ENCODE results near the gene EIF4ENIF1. TPM values are rescaled to one million over a fixed set of nuclear protein-coding genes. Genes with fewer than 3 reads are reported as not detected.

The EIF4ENIF1 gene
- total RNA-seq, 4 donors from 2014 or later, result 12.7 to 33.8 (median 22.5) TPM

DNA sequence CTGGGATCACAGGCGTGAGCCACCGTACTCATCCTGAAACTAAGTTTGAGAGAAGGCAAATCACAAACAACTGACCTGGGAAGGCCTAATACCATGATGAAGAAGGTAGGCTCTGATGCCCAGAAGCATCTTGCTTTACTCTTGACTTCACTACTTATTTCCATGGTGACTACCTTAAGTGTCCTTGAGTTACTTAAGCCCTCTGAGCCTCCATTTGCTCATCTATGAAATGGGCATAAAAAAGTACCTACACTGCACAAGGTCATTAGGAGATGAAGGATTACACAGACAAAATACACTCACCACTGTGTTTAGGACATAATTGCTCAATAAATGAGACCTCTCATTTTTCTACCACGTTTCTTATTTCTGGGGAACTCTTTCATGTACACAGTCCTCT is 27.9 kb downstream of the EIF4ENIF1 start:
- no peak for TF ChIP-seq POLR2AphosphoS5 (IDR thresholded peaks at IDR 0.05)
- no peak for TF ChIP-seq POLR2A (IDR thresholded peaks at IDR 0.05)
- TF ChIP-seq EP300 (IDR thresholded peaks at IDR 0.05), result no peak
- TF ChIP-seq, protein P1, sequence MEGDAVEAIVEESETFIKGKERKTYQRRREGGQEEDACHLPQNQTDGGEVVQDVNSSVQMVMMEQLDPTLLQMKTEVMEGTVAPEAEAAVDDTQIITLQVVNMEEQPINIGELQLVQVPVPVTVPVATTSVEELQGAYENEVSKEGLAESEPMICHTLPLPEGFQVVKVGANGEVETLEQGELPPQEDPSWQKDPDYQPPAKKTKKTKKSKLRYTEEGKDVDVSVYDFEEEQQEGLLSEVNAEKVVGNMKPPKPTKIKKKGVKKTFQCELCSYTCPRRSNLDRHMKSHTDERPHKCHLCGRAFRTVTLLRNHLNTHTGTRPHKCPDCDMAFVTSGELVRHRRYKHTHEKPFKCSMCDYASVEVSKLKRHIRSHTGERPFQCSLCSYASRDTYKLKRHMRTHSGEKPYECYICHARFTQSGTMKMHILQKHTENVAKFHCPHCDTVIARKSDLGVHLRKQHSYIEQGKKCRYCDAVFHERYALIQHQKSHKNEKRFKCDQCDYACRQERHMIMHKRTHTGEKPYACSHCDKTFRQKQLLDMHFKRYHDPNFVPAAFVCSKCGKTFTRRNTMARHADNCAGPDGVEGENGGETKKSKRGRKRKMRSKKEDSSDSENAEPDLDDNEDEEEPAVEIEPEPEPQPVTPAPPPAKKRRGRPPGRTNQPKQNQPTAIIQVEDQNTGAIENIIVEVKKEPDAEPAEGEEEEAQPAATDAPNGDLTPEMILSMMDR (IDR thresholded peaks at IDR 0.05), result no peak
- 94% methylated on average over 3 of the region's 3 CpGs for WGBS
- no peaks in the 10 kb centered on the region for H3K27me3 ChIP-seq
- DNase-seq (ENCODE audit: low spot score in 2 of 2), result no peak
- H3K36me3 ChIP-seq, result peaks cover 69% of the 10 kb centered on the region
- H3K27ac ChIP-seq, result no peak overlapping the region
- no peaks in the 10 kb centered on the region for H3K9me3 ChIP-seq
- H3K4me3 ChIP-seq, result no peak overlapping the region
- no peaks in the 10 kb centered on the region for H3K4me1 ChIP-seq

DNA sequence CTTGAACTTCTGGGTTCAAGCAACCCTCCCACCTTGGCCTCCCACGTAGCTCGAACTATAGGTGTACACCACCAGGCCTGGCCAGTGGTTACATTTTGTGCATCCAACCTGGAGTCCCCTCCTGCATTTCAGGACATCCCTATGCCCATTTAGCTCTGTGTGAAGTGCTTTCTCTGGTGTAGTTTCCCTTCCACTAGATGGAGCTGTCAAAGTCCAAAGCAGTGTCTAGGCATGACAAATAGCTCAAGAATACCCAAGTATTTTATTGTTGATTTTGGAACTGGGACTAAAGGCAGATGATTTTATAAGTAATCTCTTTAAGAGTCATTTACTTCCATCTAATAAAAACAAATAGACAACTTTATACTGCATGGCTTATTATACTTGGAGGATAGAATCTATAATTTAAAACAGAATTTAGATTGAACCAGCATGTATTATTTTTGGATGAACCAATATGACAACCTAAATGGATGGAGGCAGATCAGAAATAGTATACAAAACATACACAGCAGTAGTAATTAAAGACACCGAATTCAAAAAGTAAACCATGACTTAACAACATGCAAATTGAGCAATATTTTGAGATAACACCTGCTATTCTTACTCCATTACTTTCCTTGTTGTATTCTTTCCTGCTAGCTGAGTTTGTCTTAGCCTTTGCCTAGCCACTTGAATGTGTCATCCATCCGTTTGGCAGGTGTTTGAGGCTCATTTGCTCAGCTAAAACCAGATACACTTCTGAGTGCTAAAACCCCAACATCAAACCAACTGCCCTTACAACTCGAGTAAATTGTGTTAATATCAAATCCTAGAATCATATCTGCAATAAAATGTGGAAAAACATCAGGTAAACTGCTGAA is 37.7 kb downstream of the EIF4ENIF1 start:
- Histone ChIP-seq H3K27ac (no peak overlapping the region), H3K4me1 (no peaks in the 10 kb centered on the region), H3K27me3 (no peaks in the 10 kb centered on the region), H3K36me3 (peaks cover 74% of the 10 kb centered on the region), H3K4me3 (no peak overlapping the region), H3K9me3 (no peaks in the 10 kb centered on the region)
- TF ChIP-seq EP300 (IDR thresholded peaks at IDR 0.05), result no peak
- TF ChIP-seq, protein P1 (IDR thresholded peaks at IDR 0.05), result peak in 1 of 2 donors; percentile 18
- no peak for DNase-seq (ENCODE audit: low spot score in 2 of 2)
- WGBS, result 76% methylated on average over 5 of the region's 5 CpGs

DNA sequence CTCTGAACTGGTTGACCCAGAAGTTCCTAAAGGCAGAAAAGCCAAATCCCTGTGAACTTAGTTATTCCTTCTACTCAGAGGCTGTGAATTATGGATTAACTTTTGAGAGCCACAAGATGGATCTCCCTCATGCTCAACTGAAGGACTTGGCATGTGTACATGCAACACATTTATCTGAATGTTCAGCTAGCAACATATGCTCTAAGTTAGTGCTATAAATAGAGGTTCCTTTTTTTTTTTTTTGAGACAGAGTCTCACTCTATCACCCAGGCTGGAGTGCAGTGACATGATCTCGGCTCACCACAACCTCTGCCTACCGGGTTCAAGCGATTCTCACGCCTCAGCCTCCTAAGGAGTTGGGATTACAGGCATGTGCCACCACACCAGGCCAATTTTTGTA is 40.1 kb downstream of the EIF4ENIF1 start:
- DNase-seq (ENCODE audit: low spot score in 2 of 2), result no peak
- H3K36me3 ChIP-seq, result peaks cover 72% of the 10 kb centered on the region

DNA sequence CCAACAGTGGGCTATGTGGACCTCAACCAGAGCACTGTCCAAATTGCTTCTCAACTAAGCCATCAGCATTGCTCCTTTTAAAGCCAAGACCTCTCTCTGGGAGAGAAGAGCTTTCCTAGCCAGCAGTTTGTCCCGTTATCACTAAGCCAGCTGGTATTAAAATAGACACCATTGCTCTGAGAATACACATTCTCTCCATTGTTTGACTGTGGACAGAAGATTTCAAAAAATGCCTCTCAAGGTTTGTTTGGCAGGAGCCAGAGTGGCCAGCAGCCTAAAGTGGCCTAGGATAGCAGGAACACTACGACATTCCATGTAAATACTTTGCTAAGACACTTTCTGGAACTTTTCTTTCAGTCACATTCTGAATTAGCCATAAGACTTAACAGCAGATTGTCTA is 41.3 kb downstream of the EIF4ENIF1 start:
- Histone ChIP-seq H3K4me3 (no peak overlapping the region), H3K27ac (no peak overlapping the region), H3K4me1 (no peaks in the 10 kb centered on the region), H3K36me3 (peaks cover 72% of the 10 kb centered on the region), H3K27me3 (no peaks in the 10 kb centered on the region), H3K9me3 (no peaks in the 10 kb centered on the region)
- 88% methylated on average over 2 of the region's 2 CpGs for WGBS
- TF ChIP-seq EP300 (IDR thresholded peaks at IDR 0.05), result no peak
- TF ChIP-seq, protein P1 (IDR thresholded peaks at IDR 0.05), result no peak
- no peak for TF ChIP-seq POLR2A (IDR thresholded peaks at IDR 0.05)
- TF ChIP-seq POLR2AphosphoS5 (IDR thresholded peaks at IDR 0.05), result no peak
- DNase-seq (ENCODE audit: low spot score in 2 of 2), result no peak

More for the DNA sequence above, 40.1 kb downstream of the EIF4ENIF1 start:
- Histone ChIP-seq H3K4me1 (no peaks in the 10 kb centered on the region), H3K9me3 (no peaks in the 10 kb centered on the region), H3K4me3 (no peak overlapping the region), H3K27me3 (no peaks in the 10 kb centered on the region), H3K27ac (no peak overlapping the region)
- WGBS, result 69% methylated on average over 4 of the region's 4 CpGs
- TF ChIP-seq EP300 (IDR thresholded peaks at IDR 0.05), result no peak
- TF ChIP-seq POLR2AphosphoS5 (IDR thresholded peaks at IDR 0.05), result no peak
- TF ChIP-seq, protein P1 (IDR thresholded peaks at IDR 0.05), result no peak

DNA sequence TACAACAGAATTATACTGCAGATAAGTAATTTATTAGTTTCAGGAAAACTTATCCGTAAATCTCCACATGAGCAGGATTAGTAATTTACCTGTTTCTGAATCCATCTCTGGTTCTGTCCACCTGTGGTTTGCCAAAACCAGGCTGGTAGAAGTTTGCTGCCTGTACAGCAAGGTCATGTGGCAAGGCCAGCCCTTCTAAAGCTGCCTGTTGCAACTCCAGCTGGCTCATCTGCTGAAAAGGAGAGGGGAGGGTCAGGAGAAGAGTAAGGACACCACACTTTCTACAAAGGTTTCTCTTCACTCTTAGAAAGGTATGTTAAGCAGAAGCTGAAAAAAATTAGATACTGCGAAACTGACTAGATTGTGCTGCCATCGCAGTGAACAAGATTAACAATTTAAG is 42.3 kb downstream of the EIF4ENIF1 start:
- no peak for TF ChIP-seq POLR2AphosphoS5 (IDR thresholded peaks at IDR 0.05)
- TF ChIP-seq EP300 (IDR thresholded peaks at IDR 0.05), result no peak
- TF ChIP-seq POLR2A (IDR thresholded peaks at IDR 0.05), result no peak
- TF ChIP-seq, protein P1 (IDR thresholded peaks at IDR 0.05), result no peak
- H3K9me3 ChIP-seq, result no peaks in the 10 kb centered on the region
- no peak for DNase-seq (ENCODE audit: low spot score in 2 of 2)
- no peaks in the 10 kb centered on the region for H3K27me3 ChIP-seq
- no peaks in the 10 kb centered on the region for H3K4me1 ChIP-seq
- no peak overlapping the region for H3K27ac ChIP-seq
- H3K4me3 ChIP-seq, result no peak overlapping the region
- 97% methylated on average over 3 of the region's 3 CpGs for WGBS
- peaks cover 74% of the 10 kb centered on the region for H3K36me3 ChIP-seq
